ENCODE data around the gene CRHR2.

The CRHR2 gene

GRCh38 chr7:30635798-30636197 is 46.5 kb downstream of the CRHR2 start:
- in situ Hi-C loops (cut with HindIII; ENCODE audit: low sequenced_read_pairs): no loop called here
- TF ChIP-seq CTCF (IDR thresholded peaks at IDR 0.05; ENCODE audit: low read depth, low read length, missing control alignments): no peak
- no peak for DNase-seq (ENCODE audit: low read depth)
- no peak overlapping the region for H3K4me3 ChIP-seq (ENCODE audit: low read depth, low read length)

- in situ Hi-C loops (cut with HindIII; ENCODE audit: low sequenced_read_pairs): no loop called here
- H3K4me3 ChIP-seq (ENCODE audit: low read depth, low read length): no peak overlapping the region
- DNase-seq (ENCODE audit: low read depth): no peak
- no peak for TF ChIP-seq CTCF (IDR thresholded peaks at IDR 0.05; ENCODE audit: low read depth, low read length, missing control alignments)
These were observed 47.5 kb downstream of the CRHR2 start for GRCh38 chr7:30634634-30635201.

- no peak for DNase-seq (ENCODE audit: low read depth)
- H3K4me3 ChIP-seq (ENCODE audit: low read depth, low read length): no peak overlapping the region
- in situ Hi-C loops (cut with HindIII; ENCODE audit: low sequenced_read_pairs): no loop called here
- no peak for TF ChIP-seq CTCF (IDR thresholded peaks at IDR 0.05; ENCODE audit: low read depth, low read length, missing control alignments)
These were observed 48.0 kb downstream of the CRHR2 start for GRCh38 chr7:30634193-30634626.

GRCh38 chr7:30633223-30633622 is 49.0 kb downstream of the CRHR2 start:
- in situ Hi-C loops (cut with HindIII; ENCODE audit: low sequenced_read_pairs): no loop called here
- DNase-seq (ENCODE audit: low read depth): no peak
- no peak overlapping the region for H3K4me3 ChIP-seq (ENCODE audit: low read depth, low read length)
- no peak for TF ChIP-seq CTCF (IDR thresholded peaks at IDR 0.05; ENCODE audit: low read depth, low read length, missing control alignments)

- TF ChIP-seq CTCF (IDR thresholded peaks at IDR 0.05; ENCODE audit: low read depth, low read length, missing control alignments): no peak
- H3K4me3 ChIP-seq (ENCODE audit: low read depth, low read length): no peak overlapping the region
- in situ Hi-C loops (cut with HindIII; ENCODE audit: low sequenced_read_pairs): no loop called here
- DNase-seq (ENCODE audit: low read depth): no peak
These were observed 51.3 kb downstream of the CRHR2 start for GRCh38 chr7:30630986-30631385.

- no peak overlapping the region for H3K4me3 ChIP-seq (ENCODE audit: low read depth, low read length)
- DNase-seq (ENCODE audit: low read depth): no peak
- in situ Hi-C loops (cut with HindIII; ENCODE audit: low sequenced_read_pairs): no loop called here
- TF ChIP-seq CTCF (IDR thresholded peaks at IDR 0.05; ENCODE audit: low read depth, low read length, missing control alignments): no peak
These were observed 55.2 kb downstream of the CRHR2 start for GRCh38 chr7:30627026-30627425.

Data from astrocyte of the cerebellum (primary cell).